HG02623 (cell line): Measurements from ENCODE around the gene PLCG2.
A peak's percentile ranks its signal among the peaks of the same experiment; 100 is the strongest.
"Not testable (repeated sequence)": the region's sequence is repeated elsewhere in the genome, so short reads cannot be mapped to it uniquely, and the experiment has no call there.

Experiments used
- ATAC-seq: cut with Tn5 transposase; IDR thresholded peaks from one replicate; pipeline ENCODE4 v1.9.1; 2021; ENCODE audit warnings: moderate library complexity; ENCODE audit not compliant: unreplicated experiment

Gene PLCG2

GRCh38 chr16:81873843-81874752 lies 95.0 kb downstream of the PLCG2 start:
- ATAC-seq: peak; percentile 58

GRCh38 chr16:81875461-81875860 lies 96.4 kb downstream of the PLCG2 start:
- no peak for ATAC-seq

- no peak for ATAC-seq
These were observed 97.3 kb downstream of the PLCG2 start for GRCh38 chr16:81876273-81876900.

GRCh38 chr16:81877490-81877889 lies 98.4 kb downstream of the PLCG2 start:
- not testable (repeated sequence) for ATAC-seq

GRCh38 chr16:81878529-81878928 lies 99.4 kb downstream of the PLCG2 start:
- ATAC-seq: no peak

GRCh38 chr16:81879625-81880024 lies 100.5 kb downstream of the PLCG2 start:
- ATAC-seq: no peak

GRCh38 chr16:81880816-81881215 lies 101.7 kb downstream of the PLCG2 start:
- ATAC-seq: no peak

- ATAC-seq: no peak
These were observed 102.1 kb downstream of the PLCG2 start for GRCh38 chr16:81881228-81881627.

- no peak for ATAC-seq
These were observed 103.5 kb downstream of the PLCG2 start for GRCh38 chr16:81882559-81882958.

GRCh38 chr16:81883235-81883634 lies 104.1 kb downstream of the PLCG2 start:
- no peak for ATAC-seq

- ATAC-seq: no peak
These were observed 107.0 kb downstream of the PLCG2 start for GRCh38 chr16:81885976-81886586.

- no peak for ATAC-seq
These were observed 109.7 kb downstream of the PLCG2 start for GRCh38 chr16:81888520-81889394.

- ATAC-seq: no peak
These were observed 112.8 kb downstream of the PLCG2 start for GRCh38 chr16:81891736-81892364.

- no peak for ATAC-seq
These were observed 115.5 kb downstream of the PLCG2 start for GRCh38 chr16:81894592-81894991.

GRCh38 chr16:81896902-81897301 lies 117.8 kb downstream of the PLCG2 start:
- ATAC-seq: no peak

- ATAC-seq: no peak
These were observed 120.5 kb downstream of the PLCG2 start for GRCh38 chr16:81899601-81900000.

GRCh38 chr16:81900014-81900413 lies 120.9 kb downstream of the PLCG2 start:
- ATAC-seq: no peak

- ATAC-seq: no peak
These were observed 121.4 kb downstream of the PLCG2 start for GRCh38 chr16:81900456-81900855.

GRCh38 chr16:81901484-81901883 lies 122.4 kb downstream of the PLCG2 start:
- ATAC-seq: no peak

GRCh38 chr16:81902025-81902424 lies 122.9 kb downstream of the PLCG2 start:
- no peak for ATAC-seq
